Smooth muscle cell (in vitro differentiated cells): ENCODE data around the gene SNCB. TPM values are rescaled to one million over a fixed set of nuclear protein-coding genes. Genes with fewer than 3 reads are reported as not detected.

Experiments
- DNase-seq: peaks from one replicate; lab custom pipeline; 2025; ENCODE audit not compliant: unreplicated experiment; lab: John Stamatoyannopoulos, UW
- H2AFZ ChIP-seq: fragments of 200-600 bp; sonication (generic); 2 replicates; pipeline ENCODE4 v1.6.0; 2016; ENCODE audit warnings: antibody characterized with exemption, low read depth, mild to moderate bottlenecking
- H3F3A ChIP-seq: fragments of 200-600 bp; sonication (generic); 2 replicates; pipeline ENCODE4 v1.6.0; 2017; ENCODE audit warnings: antibody characterized with exemption, low read depth
- H3K27ac ChIP-seq: fragments of 200-600 bp; sonication (generic); 2 replicates; pipeline ENCODE4 v1.5.1; 2016; ENCODE audit warnings: low read depth, mild to moderate bottlenecking
- H3K27me3 ChIP-seq: fragments of 200-600 bp; sonication (generic); 2 replicates; pipeline ENCODE4 v1.6.1; 2016; ENCODE audit warnings: low read depth, mild to moderate bottlenecking
- H3K36me3 ChIP-seq: fragments of 200-600 bp; sonication (generic); 2 replicates; pipeline ENCODE4 v1.5.1; 2016; ENCODE audit warnings: low read depth
- H3K4me1 ChIP-seq: fragments of 200-600 bp; sonication (generic); 2 replicates; pipeline ENCODE4 v1.5.1; 2016; ENCODE audit warnings: low read depth
- H3K4me2 ChIP-seq: fragments of 200-600 bp; sonication (generic); 2 replicates; pipeline ENCODE4 v1.6.0; 2016; ENCODE audit warnings: mild to moderate bottlenecking
- H3K4me3 ChIP-seq: fragments of 200-600 bp; sonication (generic); 2 replicates; pipeline ENCODE4 v1.5.1; 2016; ENCODE audit warnings: mild to moderate bottlenecking
- H3K79me2 ChIP-seq: fragments of 200-600 bp; sonication (generic); 2 replicates; pipeline ENCODE4 v1.6.0; 2016; ENCODE audit warnings: low read depth, mild to moderate bottlenecking
- H3K9ac ChIP-seq: fragments of 200-600 bp; sonication (generic); 2 replicates; pipeline ENCODE4 v1.6.0; 2016; ENCODE audit warnings: low read depth
- H3K9me3 ChIP-seq: fragments of 200-600 bp; sonication (generic); replicated peaks from 2 replicates; pipeline ENCODE4 v1.5.1; 2016; ENCODE audit warnings: low read depth
- H4K20me1 ChIP-seq: fragments of 200-600 bp; sonication (generic); 2 replicates; pipeline ENCODE4 v1.6.0; 2016; ENCODE audit warnings: low read depth
- CTCF ChIP-seq: fragments of 200-600 bp; sonication (generic); IDR thresholded peaks from 2 replicates; pipeline ENCODE4 v1.5.1; 2017; ENCODE audit warnings: borderline replicate concordance, mild to moderate bottlenecking, antibody characterized with exemption; ENCODE audit not compliant: insufficient read depth, poor library complexity, severe bottlenecking
- WGBS: methylation state at CpG from one replicate; pipeline ENCODE4 v1.1.7; 2016; ENCODE audit warnings: low lambda C conversion rate; 5-methylcytosine and 5-hydroxymethylcytosine counted together
- polyA plus RNA-seq: library from polyadenylated mRNA; unstranded; fragments of >200 nt; fragmentation: Nextera tagmentation; extraction: Ambion mirVana; gene quantifications from 2 replicates; pipeline ENCODE4 v1.2.1, GENCODE V29; 2016
- total RNA-seq: library from RNA; depleted of rRNA; stranded (reverse); fragments of >200 nt; gene quantifications from 2 replicates; pipeline ENCODE4 v1.2.3, GENCODE V29; 2014

Gene SNCB
- total and polyA plus RNA-seq, 2 experiments from 2014 or later: 0.45 to 0.55 TPM

- Histone ChIP-seq H3K9ac (no peak overlapping the region), H3K27me3 (no peaks in the 10 kb centered on the region), H3K4me1 (no peaks in the 10 kb centered on the region), H3F3A (no peaks in the 10 kb centered on the region), H3K36me3 (no peaks in the 10 kb centered on the region), H3K9me3 (no peaks in the 10 kb centered on the region), H3K79me2 (no peaks in the 10 kb centered on the region), H2AFZ (no peak overlapping the region), H3K4me2 (no peak overlapping the region), H3K4me3 (no peak overlapping the region), H3K27ac (no peak overlapping the region), H4K20me1 (no peaks in the 10 kb centered on the region)
- DNase-seq: no peak
- WGBS: 84% methylated on average over 16 of the region's 17 CpGs
- no peak for TF ChIP-seq CTCF
Observed at GRCh38 chr5:176590035-176590717, 40.2 kb downstream of the SNCB start.

GRCh38 chr5:176589039-176589769 lies 41.1 kb downstream of the SNCB start:
- Histone ChIP-seq H3K4me1 (no peaks in the 10 kb centered on the region), H3K36me3 (no peaks in the 10 kb centered on the region), H3K9ac (no peak overlapping the region), H3K79me2 (no peaks in the 10 kb centered on the region), H4K20me1 (no peaks in the 10 kb centered on the region), H2AFZ (no peak overlapping the region), H3K4me2 (no peak overlapping the region), H3K27me3 (no peaks in the 10 kb centered on the region), H3F3A (no peaks in the 10 kb centered on the region), H3K27ac (no peak overlapping the region), H3K4me3 (no peak overlapping the region), H3K9me3 (no peaks in the 10 kb centered on the region)
- WGBS: 92% methylated on average over 31 of the region's 31 CpGs
- no peak for DNase-seq
- TF ChIP-seq CTCF: no peak

- Histone ChIP-seq H3K4me3 (no peak overlapping the region), H3K4me1 (no peaks in the 10 kb centered on the region), H2AFZ (no peak overlapping the region), H3K9me3 (no peaks in the 10 kb centered on the region), H3K27me3 (no peaks in the 10 kb centered on the region), H3K79me2 (no peaks in the 10 kb centered on the region), H3K36me3 (no peaks in the 10 kb centered on the region), H3K4me2 (no peak overlapping the region), H4K20me1 (no peaks in the 10 kb centered on the region), H3F3A (no peaks in the 10 kb centered on the region), H3K9ac (no peak overlapping the region), H3K27ac (no peak overlapping the region)
- TF ChIP-seq CTCF: no peak
- no peak for DNase-seq
Observed at GRCh38 chr5:176588297-176588696, 42.0 kb downstream of the SNCB start.
